ENCODE results near the gene CYB5R3.
"Not testable (repeated sequence)": the region's sequence is repeated elsewhere in the genome, so short reads cannot be mapped to it uniquely, and the experiment has no call there.

GRCh38 chr22:42581194-42581761 lies 67.9 kb downstream of the CYB5R3 start:
- TF ChIP-seq CTCF (conservative IDR thresholded peaks at IDR 0.05); EZH2 (IDR thresholded peaks at IDR 0.05; ENCODE audit: low read depth): not testable (repeated sequence)

Data from PC-9 (cell line).